Subcutaneous adipose tissue (tissue), 4 donors: ENCODE results near the gene TNIP1. TPM values are rescaled to one million over a fixed set of nuclear protein-coding genes. Genes with fewer than 3 reads are reported as not detected.

Source experiments
- CTCF ChIP-seq: fragments of 450-650 bp; IDR thresholded peaks from one replicate; pipeline ENCODE4 v1.5.1; 2016; ENCODE audit warnings: low read depth, mild to moderate bottlenecking, control low read depth, antibody characterized with exemption, moderate library complexity
- total RNA-seq, 4 donors: library from RNA; depleted of rRNA; stranded (reverse); fragments of >200 nt; gene quantifications; one replicate each; pipeline ENCODE4 v1.1.0, GENCODE V29; 2016

Gene TNIP1
- total RNA-seq, 4 donors from 2014 or later = 97.1 to 376 (median 190) TPM

GRCh38 chr5:151017897-151018296 lies 62.9 kb downstream of the TNIP1 start:
- TF ChIP-seq CTCF = no peak

GRCh38 chr5:151016700-151017099 lies 64.1 kb downstream of the TNIP1 start:
- no peak for TF ChIP-seq CTCF

GRCh38 chr5:151015974-151016587 lies 64.8 kb downstream of the TNIP1 start:
- no peak for TF ChIP-seq CTCF

- TF ChIP-seq CTCF = no peak
Observed at GRCh38 chr5:151014680-151015343, 66.0 kb downstream of the TNIP1 start.

- TF ChIP-seq CTCF = no peak
Observed at GRCh38 chr5:151012862-151013261, 68.0 kb downstream of the TNIP1 start.

GRCh38 chr5:151008906-151009305 lies 71.9 kb downstream of the TNIP1 start:
- TF ChIP-seq CTCF = no peak

GRCh38 chr5:151008210-151008491 lies 72.7 kb downstream of the TNIP1 start:
- no peak for TF ChIP-seq CTCF
